Pancreas (tissue), 10 donors: ENCODE results near the gene LGI4. TPM values are rescaled to one million over a fixed set of nuclear protein-coding genes. Genes with fewer than 3 reads are reported as not detected.

Experiments used
- ATAC-seq, 4 donors: fragments of 200-7000 bp; cut with Tn5 transposase; one replicate each; pipeline versions ENCODE4 v1.8.0 to v1.9.1; 2020; ENCODE audit warnings: mild to moderate bottlenecking in 4 of 4, moderate library complexity in 4 of 4
- DNase-seq, 6 donors: peaks; one replicate each; pipeline ENCODE4 v3.0.0-alpha.2; 2020
- FAIRE-seq: peaks from 2 replicates; lab custom pipeline; 2012; peaks lifted over from hg19 to GRCh38; lab: Jason Lieb, UNC
- H3K27ac ChIP-seq, 4 donors: fragments of 200-600 bp; sonication (generic); 1 replicate in 3 of 4; 2 replicates in 1 of 4; pipeline versions ENCODE4 v1.5.0 to v1.8.0; 2020
- H3K27me3 ChIP-seq, 4 donors: fragments of 200-600 bp; one replicate each; pipeline ENCODE4 v1.8.0; 2021
- H3K36me3 ChIP-seq, 3 donors: fragments of 200-600 bp; sonication (generic) in 1 of 3; one replicate each; pipeline versions ENCODE4 v1.5.0 to v1.8.0; 2020 to 2021
- H3K4me1 ChIP-seq, 3 donors: fragments of 200-600 bp; one replicate each; pipeline ENCODE4 v1.8.0; 2021
- H3K4me3 ChIP-seq, 4 donors: fragments of 200-600 bp; sonication (generic) in 2 of 4; one replicate each; pipeline versions ENCODE4 v1.5.0 to v1.8.0; 2020 to 2021
- H3K9me3 ChIP-seq, 4 donors: fragments of 200-600 bp; one replicate each; pipeline ENCODE4 v1.8.0; 2021
- WGBS, 2 donors: extraction: QIAGEN DNeasy Blood & Tissue Kit; methylation state at CpG; one replicate each; pipeline ENCODE4 v1.1.7; 2013; 5-methylcytosine and 5-hydroxymethylcytosine counted together
- intact Hi-C, 3 donors: fragments of 100-400 bp; cut with DNase I; formaldehyde crosslinking; loops; one replicate each; pipeline versions ENCODE4 v1.11.1 to v1.14.2; 2022
- polyA plus RNA-seq, 2 donors: library from polyadenylated mRNA; stranded (reverse); fragments of 200-250 nt; gene quantifications; one replicate each; pipeline ENCODE4 v1.2.3, GENCODE V29; 2013
- total RNA-seq, 6 donors: library from RNA; stranded (reverse); fragmentation: NEBNext Ultra II Directional in 4 of 6; extraction: Animal tissue kit (Norgen Biotek cat#: 25700) in 4 of 6; gene quantifications; one replicate each; pipeline versions ENCODE4 v1.2.1 to v1.2.4, GENCODE V29; 2021 to 2023
- TF ChIP-seq, protein P1 (sequence below), 4 donors: fragments of 200-600 bp; sonication (generic) in 3 of 4; IDR thresholded peaks; one replicate each; pipeline versions ENCODE4 v1.5.0 to v1.8.0; 2021; ENCODE audit warnings: antibody characterized with exemption in 4 of 4
- donor health status: healthy with polysubstance abuse.
- donor health status: DM: no; HTN: no; CAD: no; lungs with moderate emphysema.
- donor health status: DM: no; HTN: no; CAD: no.
- donor health status: control.
- donor health status: control.
- donor health status: Bipolar disorder and iron deficiency.
- donor health status: DM: yes; HTN: yes; CAD: no.
- donor health status: DM: no; HTN: no; CAD: no.
- donor health status: DM: no; HTN: no; CAD: no.
- donor health status: DM: yes; HTN: yes; CAD: no.

LGI4 gene
- total and polyA plus RNA-seq, 8 donors: 0.38 to 17.9 (median 2.2) TPM

DNA sequence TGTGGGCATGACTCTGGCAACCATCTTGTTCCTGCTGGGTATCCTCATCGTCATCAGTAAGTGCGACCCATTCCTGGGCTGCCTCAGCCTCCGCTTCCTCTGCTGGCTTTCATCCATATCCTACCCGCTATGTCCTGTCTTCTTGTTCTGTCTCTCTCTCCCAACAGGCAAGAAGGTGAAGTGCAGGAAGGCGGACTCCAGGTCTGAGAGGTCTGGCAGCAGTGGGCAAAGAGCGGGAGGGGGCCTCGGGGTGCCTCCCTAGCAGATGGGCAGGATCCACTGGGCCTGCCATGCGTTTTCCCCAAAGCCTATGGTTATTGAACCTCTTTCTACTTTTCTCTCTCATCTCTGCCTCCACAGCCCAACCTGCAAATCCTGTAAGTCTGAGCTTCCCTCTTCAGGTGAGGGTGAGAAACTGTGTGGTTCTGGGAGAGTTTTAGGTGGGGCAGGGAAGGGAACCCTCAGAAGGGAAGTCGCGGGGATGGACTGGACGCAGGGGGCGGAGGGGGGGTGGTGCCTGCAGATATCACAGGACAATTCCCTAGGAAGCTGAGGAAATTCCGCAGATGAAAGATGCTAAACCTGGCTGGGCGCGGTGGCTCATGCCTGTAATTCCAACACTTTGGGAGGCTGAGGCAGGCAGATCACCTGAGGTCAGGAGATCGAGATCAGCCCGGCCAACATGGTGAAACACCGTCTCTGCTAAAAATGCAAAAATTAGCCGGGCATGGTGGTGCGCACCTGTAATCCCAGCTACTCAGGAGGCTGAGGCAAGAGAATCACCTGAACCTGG lies 16.6 kb upstream of the LGI4 start:
- TF ChIP-seq, protein P1, sequence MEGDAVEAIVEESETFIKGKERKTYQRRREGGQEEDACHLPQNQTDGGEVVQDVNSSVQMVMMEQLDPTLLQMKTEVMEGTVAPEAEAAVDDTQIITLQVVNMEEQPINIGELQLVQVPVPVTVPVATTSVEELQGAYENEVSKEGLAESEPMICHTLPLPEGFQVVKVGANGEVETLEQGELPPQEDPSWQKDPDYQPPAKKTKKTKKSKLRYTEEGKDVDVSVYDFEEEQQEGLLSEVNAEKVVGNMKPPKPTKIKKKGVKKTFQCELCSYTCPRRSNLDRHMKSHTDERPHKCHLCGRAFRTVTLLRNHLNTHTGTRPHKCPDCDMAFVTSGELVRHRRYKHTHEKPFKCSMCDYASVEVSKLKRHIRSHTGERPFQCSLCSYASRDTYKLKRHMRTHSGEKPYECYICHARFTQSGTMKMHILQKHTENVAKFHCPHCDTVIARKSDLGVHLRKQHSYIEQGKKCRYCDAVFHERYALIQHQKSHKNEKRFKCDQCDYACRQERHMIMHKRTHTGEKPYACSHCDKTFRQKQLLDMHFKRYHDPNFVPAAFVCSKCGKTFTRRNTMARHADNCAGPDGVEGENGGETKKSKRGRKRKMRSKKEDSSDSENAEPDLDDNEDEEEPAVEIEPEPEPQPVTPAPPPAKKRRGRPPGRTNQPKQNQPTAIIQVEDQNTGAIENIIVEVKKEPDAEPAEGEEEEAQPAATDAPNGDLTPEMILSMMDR (IDR thresholded peaks at IDR 0.05): no peak
- 74 to 78% methylated on average over 20 of the region's 20 CpGs for WGBS, 2 donors
- ATAC-seq: no peak
- no peak for DNase-seq
- no peaks in the 10 kb centered on the region for H3K4me1 ChIP-seq
- no peak overlapping the region for H3K27ac ChIP-seq
- intact Hi-C loops: loop anchor here in 1 of 3 donors (5.0 kb wide), 1 partner anchor 116 kb away; the partner anchor contains the start of gene USF2
- FAIRE-seq: no peak
- H3K27me3 ChIP-seq: peaks cover 0 to 11% (median 0%) of the 10 kb centered on the region in 4 donors
- H3K36me3 ChIP-seq: no peaks in the 10 kb centered on the region
- no peak overlapping the region for H3K4me3 ChIP-seq
- no peaks in the 10 kb centered on the region for H3K9me3 ChIP-seq

DNA sequence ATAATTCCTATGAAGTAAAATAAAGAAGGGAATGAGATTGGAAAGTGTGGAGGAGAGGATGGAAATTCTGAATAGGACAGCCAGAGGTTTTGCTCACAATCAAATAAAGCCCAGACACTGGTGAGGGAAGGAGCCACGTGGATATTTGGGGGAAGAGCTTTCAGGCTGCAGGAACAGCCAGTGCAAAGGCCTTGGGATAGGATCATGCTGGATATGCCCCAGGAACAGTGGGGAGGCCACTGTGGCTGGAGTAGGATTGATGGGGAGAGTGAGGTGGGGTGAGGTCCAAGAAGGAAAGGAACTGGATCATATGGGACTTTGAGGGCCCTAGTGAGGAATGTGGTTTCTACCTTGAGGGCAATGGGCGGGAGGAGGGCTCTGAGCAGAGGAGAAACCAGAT lies 15.6 kb upstream of the LGI4 start:
- WGBS, 2 donors: 56% methylated on average over 2 of the region's 2 CpGs
- no peak overlapping the region for H3K4me3 ChIP-seq
- DNase-seq: no peak

DNA sequence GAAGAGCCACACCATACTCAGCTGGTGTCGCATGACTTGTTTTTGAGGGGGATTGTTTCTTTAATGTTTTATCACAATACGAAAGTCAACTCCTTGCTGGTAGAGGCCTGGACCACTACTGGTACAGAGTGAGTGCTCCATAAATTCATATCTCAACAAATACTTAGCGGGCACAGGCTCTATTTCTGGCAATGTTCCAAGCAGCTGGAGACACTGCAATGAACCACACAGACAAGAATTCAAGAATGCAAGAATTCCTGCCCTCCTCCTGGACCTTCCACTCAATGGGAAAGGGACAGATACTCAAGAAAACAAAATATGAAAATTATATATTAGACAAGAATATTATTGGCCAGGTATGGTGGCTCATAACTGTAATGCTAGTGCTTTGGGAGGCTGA lies 14.6 kb upstream of the LGI4 start:
- FAIRE-seq: no peak
- TF ChIP-seq, protein P1 (IDR thresholded peaks at IDR 0.05): no peak
- 84 to 91% methylated on average over 3 of the region's 3 CpGs for WGBS, 2 donors
- intact Hi-C loops: no loop called here
- no peaks in the 10 kb centered on the region for H3K4me1 ChIP-seq
- H3K4me3 ChIP-seq: no peak overlapping the region
- peaks cover 0 to 6% (median 0%) of the 10 kb centered on the region in 4 donors for H3K27me3 ChIP-seq
- H3K9me3 ChIP-seq: no peaks in the 10 kb centered on the region
- H3K27ac ChIP-seq: no peak overlapping the region
- no peak for DNase-seq
- H3K36me3 ChIP-seq: no peaks in the 10 kb centered on the region
- no peak for ATAC-seq

More for the DNA sequence above, 15.6 kb upstream of the LGI4 start:
- TF ChIP-seq, protein P1 (IDR thresholded peaks at IDR 0.05): no peak
- H3K9me3 ChIP-seq: no peaks in the 10 kb centered on the region
- H3K36me3 ChIP-seq: no peaks in the 10 kb centered on the region
- no peak overlapping the region for H3K27ac ChIP-seq
- FAIRE-seq (no peak), ATAC-seq (no peak)
- H3K4me1 ChIP-seq: no peaks in the 10 kb centered on the region
- H3K27me3 ChIP-seq: peaks cover 0 to 11% (median 0%) of the 10 kb centered on the region in 4 donors
- intact Hi-C loops: loop anchor here in 1 of 3 donors (5.0 kb wide), 1 partner anchor 117 kb away; the partner anchor contains the start of gene USF2

DNA sequence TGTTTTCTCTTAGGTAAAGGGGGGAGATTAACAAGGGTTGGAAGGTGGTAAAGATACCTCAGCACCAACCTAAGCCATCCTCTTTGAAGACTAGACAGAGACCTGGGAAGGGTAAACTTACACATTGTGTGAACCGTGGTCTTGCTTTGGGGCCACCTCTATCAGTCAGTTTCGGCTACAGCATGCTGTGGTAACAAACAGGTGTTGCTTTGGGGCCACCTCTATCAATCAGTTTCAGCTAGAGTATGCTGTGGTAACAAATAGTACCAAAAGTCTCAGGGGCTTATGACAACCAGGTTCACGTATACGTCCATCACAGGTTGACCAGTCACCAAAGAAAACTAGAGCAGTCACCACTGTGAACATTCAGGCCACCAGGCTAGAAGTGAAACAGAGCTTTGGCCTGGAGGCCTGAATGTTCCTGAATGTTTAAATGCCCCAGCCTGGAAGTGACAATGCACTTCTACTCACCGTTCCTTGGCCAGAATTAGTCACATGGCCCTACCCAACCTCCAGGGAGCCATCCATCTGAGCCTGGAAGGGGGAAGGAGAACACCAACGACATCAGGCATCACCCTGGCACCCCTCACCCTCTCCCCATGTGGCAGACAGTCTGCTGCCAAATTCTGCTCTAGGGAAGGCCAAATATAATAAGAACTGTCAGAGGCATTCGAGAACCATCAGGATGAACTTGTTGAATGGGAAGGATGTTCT lies 12.0 kb upstream of the LGI4 start:
- Histone ChIP-seq H3K4me3 (no peak overlapping the region), H3K9me3 (no peaks in the 10 kb centered on the region), H3K36me3 (no peaks in the 10 kb centered on the region), H3K27ac (no peak overlapping the region), H3K4me1 (peaks cover 0 to 6% (median 0%) of the 10 kb centered on the region in 3 donors), H3K27me3 (no peaks in the 10 kb centered on the region)
- 76 to 85% methylated on average over 7 of the region's 7 CpGs for WGBS, 2 donors
- ATAC-seq (no peak), FAIRE-seq (no peak), DNase-seq (no peak)
- TF ChIP-seq, protein P1 (IDR thresholded peaks at IDR 0.05): no peak
- intact Hi-C loops: no loop called here
